HG02981 (cell line): ENCODE measurements around the gene SLC6A18.
"Not testable (repeated sequence)": the region's sequence is repeated elsewhere in the genome, so short reads cannot be mapped to it uniquely, and the experiment has no call there.

Experiments used
- ATAC-seq: cut with Tn5 transposase; IDR thresholded peaks from one replicate; pipeline ENCODE4 v1.9.1; 2021; ENCODE audit warnings: mild to moderate bottlenecking, moderate library complexity; ENCODE audit not compliant: unreplicated experiment

Gene SLC6A18

DNA sequence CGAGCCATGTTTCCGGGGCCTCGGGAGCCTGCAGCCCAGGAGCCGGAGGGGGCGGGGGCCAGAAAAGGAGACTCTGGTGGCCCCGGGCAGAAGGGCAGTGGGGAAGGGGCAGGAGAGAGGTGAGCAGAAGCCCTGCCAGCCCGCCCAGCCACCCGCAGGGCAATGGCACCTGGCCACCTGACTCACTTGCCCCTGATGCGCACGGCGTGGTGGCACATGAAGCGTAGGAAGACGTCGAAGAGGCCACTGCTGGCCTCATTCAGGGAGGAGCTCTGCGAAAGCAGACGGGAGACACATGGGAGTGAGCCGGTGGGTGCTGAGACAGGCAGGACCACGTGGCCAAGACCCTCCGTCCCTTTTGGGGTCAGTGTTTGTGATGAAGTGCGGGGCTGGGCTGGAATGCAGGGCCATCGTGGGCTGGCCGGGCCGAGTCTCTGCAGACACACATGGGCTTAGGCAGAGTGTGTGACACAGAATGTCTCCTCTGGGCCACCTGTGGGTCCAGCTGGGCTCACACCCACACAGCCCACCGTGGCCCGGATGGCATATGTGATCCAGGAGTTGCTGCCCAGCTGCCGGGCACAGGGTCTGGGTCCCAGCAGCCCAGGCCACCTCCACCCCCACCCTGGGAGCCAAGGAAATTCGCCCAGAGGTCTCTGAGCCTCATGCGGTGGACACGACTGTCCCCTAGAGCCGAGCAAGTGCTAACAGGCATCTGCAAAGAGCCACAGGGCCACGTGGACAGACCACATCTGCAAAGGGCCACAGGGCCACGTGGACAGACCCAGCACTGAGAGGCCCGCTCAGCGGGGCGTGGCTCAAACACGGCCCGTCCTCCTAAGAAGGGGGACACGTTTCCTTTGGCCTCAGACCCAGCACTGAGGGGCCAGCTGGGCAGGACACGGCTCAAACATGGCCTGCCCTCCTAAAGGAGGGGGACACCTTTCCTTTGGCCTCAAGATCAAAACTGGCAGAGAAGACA, 46.0 kb downstream of the SLC6A18 start:
- ATAC-seq, result no peak

DNA sequence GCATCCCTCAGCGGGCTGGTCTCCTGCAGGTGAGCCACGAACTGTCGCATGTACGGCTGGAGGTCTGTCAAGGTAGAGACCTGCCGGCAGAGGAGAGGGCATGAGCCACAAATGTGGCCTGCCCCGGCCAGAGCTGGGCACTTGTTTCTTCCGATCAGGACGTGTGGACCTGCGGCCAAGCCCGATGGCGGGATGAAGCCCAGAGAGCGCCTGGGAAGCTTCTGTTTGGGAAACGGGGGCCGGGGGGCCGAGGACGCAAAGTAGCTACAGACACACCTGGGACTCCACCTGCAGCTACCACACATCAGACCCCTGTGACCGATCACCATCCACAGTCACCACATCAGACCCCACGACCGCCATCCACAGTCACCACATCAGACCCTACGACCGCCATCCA, 47.0 kb downstream of the SLC6A18 start:
- no peak for ATAC-seq

DNA sequence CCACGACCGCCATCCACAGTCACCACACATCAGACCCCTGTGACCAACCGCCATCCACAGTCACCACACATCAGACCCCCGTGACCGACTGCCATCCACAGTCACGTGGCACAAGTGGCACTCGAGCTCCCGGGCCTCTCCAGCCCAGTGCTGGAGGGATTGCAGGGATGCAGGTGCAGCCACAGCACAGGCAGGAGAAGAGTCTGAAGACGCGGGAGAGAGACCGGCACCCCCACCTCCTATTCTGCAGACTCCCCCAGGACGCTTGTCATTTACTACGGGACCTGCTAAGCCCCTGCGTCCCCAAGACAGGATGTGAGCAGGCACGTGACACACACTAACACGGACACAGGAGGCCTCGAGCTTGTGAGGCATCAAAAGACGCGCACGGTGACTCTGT, 48.6 kb downstream of the SLC6A18 start:
- no peak for ATAC-seq

DNA sequence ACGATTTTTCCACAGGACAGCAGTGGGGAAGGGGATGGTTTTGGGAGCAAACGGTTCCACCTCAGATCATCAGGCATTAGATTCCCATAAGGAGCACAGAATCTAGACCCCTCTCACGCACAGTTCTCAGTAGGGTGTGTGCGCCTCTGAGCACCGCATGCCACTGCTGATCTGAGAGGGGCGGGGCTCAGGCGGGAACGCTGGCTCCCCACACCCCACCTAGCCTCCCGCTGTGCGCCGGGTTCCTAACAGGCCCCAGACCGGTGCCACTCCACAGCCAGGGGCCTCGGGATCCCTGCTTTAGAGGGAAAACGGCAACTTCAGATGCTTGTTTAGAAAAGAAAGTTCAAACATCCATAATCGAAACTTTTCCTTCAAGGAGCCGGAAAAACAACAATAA, 49.3 kb downstream of the SLC6A18 start:
- ATAC-seq, result no peak

DNA sequence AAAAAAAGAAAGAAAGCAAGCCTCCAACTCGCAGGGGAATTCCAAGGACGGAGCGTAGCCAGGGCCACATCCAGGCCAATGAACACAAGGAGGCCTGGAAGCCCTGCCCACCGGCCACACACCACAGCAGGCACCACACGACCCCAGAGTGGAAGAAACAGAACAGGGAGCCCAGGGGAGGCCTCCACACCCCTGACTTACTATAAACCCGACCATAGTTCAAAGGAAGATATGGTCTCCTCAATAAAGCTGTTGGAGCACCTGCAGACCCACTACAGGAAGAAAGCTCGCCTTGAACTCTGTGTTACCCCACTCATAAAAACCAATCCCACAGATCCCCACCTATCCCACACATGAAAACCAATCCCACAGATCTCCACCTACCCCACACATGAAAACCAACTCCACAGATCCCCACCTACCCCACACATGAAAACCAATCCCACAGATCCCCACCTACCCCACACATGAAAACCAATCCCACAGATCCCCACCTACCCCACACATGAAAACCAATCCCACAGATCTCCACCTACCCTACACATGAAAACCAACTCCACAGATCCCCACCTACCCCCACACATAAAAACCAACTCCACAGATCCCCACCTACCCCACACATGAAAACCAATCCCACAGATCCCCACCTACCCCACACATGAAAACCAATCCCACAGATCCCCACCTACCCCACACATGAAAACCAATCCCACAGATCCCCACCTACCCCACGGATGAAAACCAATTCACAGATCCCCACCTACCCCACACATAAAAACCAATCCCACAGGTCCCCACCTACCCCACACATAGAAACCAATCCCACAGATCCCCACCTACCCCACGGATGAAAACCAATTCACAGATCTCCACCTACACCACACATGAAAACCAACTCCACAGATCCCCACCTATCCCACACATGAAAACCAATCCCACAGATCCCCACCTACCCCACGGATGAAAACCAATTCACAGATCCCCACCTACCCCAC, 50.5 kb downstream of the SLC6A18 start:
- ATAC-seq, result not testable (repeated sequence)

DNA sequence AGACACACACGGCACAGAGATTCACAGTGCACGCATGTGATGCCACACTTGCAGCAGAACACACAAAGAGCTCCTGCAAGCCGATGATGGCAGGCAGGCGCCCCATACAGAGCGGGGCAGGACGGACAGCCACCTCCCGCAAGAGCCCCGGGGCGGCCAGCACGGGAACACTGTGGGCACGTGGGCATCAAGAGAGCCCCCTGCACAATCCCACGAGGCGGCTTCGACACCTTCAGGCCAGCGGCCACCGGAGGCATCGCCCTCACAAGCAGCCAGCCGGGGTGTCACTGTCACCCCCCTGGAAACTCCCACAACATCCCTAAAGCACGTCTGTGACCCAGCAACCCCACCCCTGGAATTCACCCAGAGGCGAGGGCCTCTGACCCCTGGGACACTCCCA, 51.7 kb downstream of the SLC6A18 start:
- ATAC-seq, result no peak

DNA sequence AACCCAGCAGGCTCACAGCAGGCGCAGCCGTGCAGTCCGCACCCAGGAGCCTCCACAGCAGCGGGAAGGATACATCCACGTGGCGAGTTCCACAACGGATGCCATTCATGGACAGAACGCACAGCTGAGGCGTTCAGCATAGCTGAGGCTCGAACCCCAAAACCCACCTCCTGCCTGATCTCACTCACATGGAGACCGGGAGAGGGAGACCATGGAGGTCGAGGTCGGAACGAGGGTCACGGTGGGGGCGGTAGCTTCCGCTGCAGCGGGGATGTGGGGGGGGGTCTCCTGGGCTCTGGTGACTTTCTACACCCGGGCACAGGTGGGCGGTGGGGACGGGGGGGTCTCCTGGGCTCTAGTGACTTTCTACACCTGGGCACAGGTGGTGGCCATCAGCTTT, 52.1 kb downstream of the SLC6A18 start:
- ATAC-seq, result no peak

DNA sequence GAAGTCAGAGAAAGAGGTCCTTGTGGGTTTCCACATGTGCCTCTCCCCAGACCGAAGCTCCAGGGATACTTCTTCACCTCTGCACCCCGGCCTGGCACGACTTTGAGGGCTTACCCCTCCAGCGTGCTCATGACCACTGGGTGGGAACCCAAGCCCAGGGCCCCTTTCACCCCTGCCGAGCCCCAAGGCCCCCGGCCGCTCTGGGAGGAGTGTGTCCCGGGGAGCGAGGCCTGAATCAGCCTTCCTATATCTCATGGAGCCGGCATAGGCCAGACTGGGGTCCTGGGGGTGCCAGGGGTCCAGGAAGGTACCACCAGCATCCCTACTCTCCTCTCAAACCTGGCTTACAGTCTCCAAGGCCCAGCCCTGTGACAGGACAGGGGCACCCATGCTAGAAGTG, 52.6 kb downstream of the SLC6A18 start:
- no peak for ATAC-seq

DNA sequence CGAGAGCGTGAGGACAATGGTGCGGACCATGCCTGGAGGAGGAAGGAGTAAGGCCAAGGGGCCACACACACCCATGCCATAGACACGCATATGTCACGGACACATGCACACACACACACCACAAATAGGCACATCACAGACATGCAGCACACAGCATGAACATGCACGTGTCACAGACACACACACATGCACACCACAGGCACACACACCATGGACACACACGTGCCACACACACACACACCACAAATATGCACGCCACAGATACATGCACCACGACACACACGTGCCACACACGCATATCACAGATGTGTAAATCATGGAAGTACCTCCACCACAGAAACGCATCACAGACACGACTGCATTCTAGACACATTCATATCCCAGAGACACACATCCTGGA, 53.0 kb downstream of the SLC6A18 start:
- ATAC-seq, result no peak

DNA sequence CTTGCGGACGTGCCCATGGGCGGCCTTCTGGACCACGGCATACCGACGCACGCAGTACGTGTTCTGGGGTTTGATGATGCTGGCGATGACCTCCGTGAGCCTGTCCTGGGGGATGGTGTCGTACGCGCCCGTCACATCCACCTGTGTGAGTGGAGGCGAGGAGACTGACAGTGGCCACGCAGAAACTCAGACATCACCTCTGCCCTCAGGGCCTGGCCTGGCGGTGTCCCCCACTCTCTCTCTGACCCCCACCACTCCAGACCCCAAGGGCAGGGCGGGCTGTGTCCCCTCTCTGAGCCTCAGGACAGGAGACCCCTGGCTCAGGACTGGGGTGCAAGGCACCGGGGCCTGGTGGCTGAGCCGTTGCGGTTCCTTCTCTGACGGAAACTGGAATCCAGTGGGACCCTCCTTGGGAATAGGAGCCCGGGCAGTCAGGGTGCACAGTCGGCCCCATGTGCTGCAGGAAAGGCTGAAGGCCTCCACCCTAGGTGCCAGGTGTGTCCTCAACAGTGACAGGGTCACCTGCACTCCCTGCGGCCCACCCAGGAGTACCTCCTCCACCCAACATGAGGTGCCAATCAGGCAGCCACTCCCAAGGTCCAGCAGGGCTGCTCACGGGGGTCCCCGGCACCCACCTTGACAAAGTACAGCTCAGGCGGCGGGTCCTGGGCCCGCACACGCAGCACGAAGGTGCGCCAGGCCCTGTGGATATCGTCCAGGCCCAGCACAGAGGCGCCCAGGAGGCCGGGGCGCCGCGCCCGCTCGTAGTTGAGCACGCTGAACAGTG, 53.7 kb downstream of the SLC6A18 start:
- no peak for ATAC-seq

DNA sequence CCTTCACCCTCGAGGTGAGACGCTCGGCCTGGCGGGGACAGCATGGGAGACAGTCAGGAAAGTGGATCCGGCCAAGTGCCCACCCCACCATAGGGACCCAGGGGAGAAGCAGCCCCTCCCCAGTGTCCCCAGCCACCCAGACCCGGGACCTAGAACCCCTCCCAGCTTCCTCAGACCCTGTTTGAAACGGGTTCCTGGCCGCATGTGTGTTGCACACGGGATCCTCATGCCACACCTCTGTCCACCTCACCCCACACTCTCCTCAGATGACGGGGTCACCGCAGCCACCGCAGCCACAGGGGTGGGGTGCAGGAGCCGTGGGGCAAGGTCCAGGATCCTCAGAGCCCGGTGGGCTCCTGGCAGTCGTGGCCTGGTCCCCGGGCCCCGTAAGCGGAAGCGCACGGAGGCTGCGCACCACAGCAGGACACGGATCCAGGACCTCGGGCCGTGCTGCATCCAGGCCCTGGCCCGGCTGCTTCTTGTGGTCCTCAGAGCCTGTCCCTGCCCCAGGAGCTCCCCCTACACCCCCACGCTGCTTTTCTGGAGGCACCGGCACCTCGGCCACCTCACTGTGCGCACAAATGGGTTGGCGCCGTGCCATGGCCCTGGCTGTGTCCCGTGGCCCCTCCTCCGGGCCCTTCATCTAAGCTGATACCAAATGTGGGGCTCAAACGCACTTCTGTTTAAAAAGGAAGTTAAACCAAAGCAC, 54.4 kb downstream of the SLC6A18 start:
- ATAC-seq, result no peak

DNA sequence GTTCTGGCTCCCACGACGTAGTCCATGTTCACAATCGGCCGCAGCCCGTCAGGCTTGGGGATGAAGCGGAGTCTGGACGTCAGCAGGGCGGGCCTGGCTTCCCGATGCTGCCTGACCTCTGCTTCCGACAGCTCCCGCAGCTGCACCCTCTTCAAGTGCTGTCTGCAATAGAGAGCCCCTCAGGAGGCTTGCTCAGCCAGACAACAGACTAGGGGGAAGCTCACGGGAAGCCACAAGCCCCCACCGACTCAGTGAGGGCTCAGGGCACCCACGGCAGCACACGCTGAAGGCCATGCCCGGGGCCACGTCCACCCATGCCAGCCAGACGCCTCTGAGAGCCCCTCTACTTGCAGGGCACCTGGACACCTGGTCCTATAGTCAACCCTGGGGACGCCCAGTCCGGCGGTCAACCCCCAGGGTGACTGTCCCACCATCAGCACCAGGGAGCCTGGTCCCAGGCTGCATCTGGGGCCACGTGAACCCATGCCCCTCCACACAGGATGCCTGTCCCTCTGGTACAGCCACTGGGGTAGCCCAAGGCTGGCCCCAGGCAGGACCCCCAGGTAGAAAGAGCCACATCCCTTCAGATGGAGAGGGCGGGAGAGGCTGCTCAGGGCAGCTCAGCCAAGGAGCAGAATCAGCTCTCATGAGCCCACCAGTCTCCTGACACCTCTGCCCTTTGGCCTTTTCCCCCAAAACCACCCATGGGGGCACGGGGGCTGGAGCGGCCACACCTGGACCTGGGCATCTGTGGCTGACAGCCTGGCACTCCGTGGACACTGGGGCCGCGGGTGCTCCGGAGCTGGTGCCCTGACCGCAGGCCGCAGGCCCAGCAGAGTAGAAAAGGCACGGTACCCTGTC, 55.2 kb downstream of the SLC6A18 start:
- no peak for ATAC-seq

DNA sequence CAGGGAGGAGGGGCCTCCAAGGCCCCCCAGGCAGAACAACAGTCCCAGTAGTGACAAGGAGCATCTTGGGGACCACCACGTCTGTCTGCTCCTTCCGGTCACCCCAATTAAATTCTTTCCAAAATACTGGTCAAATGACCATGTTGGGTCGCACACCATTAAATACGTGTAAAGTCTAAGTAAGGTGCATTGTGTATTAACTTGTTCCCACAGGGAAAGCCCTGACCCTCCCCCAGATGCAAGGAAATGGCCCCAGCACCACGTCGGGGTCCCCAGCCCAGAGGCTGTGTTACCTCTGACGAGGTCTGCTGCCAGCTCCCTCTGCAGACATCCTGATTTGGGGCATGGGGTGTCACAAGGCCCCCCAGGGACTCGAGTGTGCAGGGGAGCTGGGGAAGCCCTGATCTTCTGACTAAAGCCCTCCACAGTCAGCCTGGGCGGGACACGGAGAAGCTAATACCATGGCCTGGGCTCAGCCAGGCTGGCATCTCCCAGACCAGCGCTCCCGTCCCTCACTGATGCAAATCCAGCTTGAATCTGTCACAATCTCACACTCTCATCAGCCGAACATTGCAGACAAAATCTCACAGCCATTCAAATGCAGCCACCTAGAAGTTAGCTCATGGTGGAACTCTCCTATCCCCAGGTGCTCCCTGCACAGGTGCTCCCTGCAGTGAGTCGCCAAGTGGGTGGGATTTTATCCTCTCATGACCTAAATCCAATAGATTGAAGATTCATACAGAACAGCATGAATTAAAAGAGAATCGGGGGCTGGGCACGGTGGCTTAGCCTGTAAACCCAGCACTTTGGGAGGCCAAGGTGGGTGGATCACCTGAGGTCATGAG, 56.1 kb downstream of the SLC6A18 start:
- no peak for ATAC-seq

DNA sequence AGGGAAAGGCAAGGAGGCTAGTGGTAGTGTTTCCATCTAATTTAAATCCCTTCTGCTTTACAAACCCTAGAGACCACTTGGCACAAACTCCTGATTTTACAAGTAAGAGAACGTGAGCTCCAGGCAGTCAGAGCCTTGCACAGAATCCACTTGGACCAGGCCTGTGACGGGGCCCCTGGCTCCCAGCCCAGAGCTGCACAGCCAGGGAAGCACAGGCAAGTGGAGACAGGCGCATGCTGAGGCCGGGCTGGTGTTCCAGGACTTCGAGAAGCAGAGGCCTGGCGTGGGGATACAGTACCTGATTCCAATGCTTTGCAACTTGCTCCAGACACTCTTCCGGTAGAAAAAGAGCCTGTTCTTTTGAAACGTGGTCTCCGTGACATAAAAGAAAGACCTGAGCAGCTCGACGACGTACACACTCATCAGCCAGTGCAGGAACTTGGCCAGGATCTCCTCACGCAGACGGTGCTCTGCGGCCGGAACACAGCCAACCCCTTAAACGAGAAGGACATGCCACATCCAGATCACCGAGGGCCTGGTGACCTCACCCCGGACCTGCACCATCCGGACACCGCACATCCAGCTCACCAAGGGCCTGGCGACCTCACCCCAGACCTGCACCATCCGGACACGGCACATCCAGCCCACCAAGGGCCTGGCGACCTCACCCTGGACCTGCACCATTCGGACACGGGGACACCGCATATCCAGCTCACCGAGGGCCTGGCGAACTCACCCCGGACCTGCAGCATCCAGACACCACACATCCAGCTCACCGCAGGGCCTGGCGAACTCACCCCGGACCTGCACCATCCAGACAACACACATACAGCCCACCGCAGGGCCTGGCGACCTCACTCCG, 57.2 kb downstream of the SLC6A18 start:
- ATAC-seq, result no peak

DNA sequence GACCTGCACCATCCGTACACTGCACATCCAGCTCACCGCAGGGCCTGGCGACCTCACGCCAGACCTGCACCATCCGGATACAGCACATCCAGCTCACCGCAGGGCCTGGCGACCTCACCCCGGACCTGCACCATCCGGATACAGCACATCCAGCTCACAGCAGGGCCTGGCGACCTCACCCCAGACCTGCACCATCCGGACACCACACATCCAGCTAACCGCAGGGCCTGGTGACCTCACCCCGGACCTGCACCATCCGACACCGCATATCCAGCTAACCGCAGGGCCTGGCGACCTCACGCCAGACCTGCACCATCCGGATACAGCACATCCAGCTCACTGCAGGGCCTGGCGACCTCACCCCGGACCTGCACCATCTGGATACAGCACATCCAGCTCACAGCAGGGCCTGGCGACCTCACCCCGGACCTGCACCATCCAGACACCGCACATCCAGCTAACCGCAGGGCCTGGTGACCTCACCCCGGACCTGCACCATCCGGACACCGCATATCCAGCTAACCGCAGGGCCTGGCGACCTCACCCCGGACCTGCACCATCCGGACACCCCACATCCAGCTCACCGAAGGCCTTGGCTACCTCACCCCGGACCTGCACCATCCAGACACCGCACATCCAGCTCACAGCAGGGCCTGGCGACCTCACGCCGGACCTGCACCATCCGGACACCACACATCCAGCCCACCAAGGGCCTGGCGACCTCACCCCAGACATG, 58.0 kb downstream of the SLC6A18 start:
- not testable (repeated sequence) for ATAC-seq

DNA sequence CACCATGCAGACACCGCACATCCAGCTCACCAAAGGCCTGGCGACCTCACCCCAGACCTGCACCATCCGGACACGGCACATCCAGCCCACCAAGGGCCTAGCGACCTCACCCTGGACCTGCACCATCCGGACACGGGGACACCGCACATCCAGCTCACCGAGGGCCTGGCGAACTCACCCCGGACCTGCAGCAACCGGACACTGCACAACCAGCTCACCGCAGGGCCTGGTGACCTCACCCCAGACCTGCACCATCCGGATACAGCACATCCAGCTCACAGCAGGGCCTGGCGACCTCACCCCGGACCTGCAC, 58.5 kb downstream of the SLC6A18 start:
- not testable (repeated sequence) for ATAC-seq
